HPDE6-E6E7 (cell line): ENCODE data around the gene GRIN3B.

Source experiments
- DNase-seq: peaks from one replicate; pipeline ENCODE4 v3.0.0; 2011; ENCODE audit warnings: missing footprints; ENCODE audit errors: extremely low spot score

Gene GRIN3B

DNA sequence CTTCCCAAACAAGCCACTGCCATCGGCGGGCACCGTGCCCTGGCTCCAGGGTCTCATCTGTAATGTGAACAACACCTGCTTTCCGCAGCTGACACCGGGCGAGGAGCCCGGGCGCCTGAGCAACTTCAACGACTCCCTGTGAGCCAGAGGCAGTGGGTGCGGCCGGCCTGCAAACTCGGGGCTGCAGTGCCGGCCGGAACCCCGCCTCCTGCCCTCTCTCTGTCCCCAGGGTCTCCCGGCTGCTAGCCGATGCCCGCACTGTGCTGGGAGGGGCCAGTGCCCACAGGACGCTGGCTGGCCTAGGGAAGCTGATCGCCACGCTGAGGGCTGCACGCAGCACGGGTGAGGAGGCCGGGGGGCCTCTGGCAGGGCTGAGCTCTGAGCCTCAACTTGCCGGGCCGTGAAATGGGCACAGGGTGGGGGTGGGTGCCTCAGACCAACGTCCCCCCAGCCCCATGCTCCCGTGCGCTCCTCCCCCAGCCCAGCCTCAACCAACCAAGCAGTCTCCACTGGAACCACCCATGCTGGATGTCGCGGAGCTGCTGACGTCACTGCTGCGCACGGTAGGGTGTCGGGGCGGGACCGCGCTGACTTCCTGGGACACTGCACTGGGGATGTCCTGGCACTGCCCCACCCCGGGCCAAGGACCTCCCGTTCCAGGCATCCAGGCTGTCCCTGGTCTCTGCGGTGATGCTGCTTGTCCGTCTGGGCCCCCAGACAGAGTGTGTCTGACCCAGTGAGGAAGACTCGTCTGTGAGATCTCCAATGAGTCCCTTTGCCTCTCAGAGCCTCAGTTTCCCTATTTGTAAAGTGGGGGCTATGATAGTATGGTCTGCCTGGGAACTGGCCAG is 41.8 kb downstream of the GRIN3B start:
- DNase-seq, result no peak

DNA sequence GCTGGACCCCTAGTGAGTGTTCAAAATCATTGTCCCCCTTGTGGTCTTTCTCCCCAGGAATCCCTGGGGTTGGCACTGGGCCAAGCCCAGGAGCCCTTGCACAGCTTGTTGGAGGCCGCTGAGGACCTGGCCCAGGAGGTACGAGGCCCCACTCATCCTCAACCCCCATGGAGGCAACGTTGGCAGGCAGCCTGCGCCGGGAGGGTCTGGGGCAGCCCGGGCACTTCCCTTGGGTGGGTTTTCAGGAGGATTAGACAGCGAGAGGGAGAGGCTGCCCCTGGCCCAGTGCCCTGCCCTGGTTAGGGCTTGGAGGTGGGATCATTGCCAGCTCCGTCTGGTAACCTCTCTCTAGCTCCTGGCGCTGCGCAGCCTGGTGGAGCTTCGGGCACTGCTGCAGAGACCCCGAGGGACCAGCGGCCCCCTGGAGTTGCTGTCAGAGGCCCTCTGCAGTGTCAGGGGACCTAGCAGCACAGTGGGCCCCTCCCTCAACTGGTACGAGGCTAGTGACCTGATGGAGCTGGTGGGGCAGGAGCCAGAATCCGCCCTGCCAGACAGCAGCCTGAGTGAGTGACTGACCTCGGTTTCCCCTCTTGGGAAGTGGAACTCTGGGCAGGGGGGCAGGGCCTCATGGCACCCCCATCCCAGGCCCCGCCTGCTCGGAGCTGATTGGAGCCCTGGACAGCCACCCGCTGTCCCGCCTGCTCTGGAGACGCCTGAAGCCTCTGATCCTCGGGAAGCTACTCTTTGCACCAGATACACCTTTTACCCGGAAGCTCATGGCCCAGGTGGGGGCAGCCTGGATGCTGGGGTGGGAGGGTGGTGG is 42.7 kb downstream of the GRIN3B start:
- no peak for DNase-seq

DNA sequence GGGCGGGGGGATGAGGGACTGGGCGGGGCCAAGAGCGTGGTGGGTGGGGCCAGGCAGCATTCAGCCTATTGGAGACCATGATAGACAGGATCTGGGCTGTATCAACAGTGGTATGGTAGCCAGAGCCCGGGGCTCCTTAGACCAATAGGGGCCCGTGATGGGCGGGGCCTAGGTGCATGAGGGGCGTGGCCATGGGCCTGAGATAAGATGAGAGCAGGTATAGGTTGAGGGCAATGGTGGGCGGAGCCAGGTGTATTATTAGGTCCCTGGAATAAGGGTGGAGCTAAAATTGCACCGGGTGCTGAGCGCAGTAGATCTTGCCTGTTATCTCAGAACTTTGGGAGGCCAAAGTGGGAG is 45.0 kb downstream of the GRIN3B start:
- DNase-seq, result no peak

DNA sequence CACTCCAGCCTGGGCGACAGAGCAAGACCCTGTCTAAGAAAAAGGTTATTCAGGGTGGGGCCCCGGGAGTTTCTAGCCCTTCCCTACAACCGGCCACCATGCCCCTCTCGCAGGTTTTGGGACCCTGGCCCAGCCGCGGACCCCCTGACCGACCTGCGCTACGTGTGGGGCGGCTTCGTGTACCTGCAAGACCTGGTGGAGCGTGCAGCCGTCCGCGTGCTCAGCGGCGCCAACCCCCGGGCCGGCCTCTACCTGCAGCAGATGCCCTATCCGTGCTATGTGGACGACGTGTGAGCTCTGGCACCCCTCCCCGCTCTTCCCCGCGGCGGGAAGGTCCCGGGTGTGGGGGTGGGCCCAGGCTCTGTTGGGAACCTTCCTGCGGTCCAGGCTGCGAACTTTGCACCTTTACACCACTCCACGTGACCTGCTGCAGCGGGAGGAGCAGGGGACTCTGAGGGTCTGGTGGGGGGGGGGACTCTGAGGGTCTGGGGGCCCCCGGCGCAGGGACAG is 46.0 kb downstream of the GRIN3B start:
- DNase-seq, result no peak

DNA sequence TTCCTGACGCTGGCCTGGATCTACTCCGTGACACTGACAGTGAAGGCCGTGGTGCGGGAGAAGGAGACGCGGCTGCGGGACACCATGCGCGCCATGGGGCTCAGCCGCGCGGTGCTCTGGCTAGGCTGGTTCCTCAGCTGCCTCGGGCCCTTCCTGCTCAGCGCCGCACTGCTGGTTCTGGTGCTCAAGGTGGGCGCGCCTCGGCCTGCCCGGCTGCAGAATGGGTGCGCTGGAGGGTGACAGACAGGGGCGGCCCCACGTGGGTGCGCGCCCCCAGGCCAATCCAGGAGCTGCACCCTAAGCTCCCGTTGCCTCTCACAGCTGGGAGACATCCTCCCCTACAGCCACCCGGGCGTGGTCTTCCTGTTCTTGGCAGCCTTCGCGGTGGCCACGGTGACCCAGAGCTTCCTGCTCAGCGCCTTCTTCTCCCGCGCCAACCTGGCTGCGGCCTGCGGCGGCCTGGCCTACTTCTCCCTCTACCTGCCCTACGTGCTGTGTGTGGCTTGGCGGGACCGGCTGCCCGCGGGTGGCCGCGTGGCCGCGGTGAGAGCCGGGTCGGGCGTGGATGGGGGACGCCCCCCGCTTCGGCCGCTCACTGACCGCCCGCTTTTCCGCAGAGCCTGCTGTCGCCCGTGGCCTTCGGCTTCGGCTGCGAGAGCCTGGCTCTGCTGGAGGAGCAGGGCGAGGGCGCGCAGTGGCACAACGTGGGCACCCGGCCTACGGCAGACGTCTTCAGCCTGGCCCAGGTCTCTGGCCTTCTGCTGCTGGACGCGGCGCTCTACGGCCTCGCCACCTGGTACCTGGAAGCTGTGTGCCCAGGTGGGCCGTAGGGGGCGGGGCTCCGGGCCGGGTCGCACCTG is 46.8 kb downstream of the GRIN3B start:
- no peak for DNase-seq

DNA sequence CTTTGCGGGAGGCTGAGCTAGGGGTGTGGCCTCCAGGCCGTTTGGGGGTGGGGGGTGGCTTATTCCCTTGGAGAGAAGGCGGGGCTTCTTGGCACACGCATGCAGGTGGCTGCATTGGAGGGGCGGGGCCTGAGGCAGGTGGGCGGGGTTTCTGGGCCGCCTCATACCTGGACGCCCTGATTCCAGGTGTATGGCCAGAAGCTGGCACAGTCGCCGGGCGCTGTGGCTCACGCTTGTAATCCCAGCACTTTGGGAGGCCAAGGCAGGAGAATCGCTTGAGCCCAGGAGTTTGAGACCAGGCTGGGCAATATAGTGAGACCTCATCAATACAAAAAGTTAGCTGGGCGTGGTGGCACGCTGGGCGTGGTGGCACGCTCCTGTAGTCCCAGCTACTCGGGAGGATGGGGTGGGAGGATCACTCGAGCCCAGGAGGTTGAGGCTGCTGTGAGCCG is 47.5 kb downstream of the GRIN3B start:
- no peak for DNase-seq

DNA sequence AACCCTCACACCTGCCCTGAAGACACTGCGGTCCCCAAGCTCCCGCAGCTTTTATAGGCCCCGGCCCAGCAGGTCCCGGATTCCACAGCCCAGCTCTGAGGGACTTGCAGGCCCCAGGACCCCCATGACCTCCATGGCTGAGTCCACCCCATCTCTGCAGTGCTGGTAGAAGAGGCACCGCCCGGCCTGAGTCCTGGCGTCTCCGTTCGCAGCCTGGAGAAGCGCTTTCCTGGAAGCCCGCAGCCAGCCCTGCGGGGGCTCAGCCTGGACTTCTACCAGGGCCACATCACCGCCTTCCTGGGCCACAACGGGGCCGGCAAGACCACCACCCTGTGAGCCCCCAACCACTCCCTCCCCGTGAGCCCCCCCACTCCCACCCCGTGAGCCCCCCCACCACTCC is 48.9 kb downstream of the GRIN3B start:
- DNase-seq, result no peak

DNA sequence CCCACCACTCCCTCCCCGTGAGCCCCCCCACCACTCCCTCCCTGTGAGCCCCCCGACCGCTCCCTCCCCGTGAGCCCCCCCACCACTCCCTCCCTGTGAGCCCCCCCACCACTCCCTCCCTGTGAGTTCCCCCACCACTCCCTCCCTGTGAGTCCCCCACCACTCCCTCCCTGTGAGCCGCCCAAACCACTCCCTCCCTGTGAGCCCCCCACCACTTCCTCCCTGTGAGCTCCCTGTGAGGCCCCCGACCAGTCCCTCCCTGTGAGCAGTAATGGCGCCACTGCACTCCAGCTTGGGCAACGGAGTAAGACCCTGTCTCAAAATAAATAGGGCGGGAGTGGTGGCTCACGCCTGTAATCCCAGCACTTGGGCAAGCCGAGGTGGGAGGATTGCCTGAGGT is 49.6 kb downstream of the GRIN3B start:
- DNase-seq, result no peak

DNA sequence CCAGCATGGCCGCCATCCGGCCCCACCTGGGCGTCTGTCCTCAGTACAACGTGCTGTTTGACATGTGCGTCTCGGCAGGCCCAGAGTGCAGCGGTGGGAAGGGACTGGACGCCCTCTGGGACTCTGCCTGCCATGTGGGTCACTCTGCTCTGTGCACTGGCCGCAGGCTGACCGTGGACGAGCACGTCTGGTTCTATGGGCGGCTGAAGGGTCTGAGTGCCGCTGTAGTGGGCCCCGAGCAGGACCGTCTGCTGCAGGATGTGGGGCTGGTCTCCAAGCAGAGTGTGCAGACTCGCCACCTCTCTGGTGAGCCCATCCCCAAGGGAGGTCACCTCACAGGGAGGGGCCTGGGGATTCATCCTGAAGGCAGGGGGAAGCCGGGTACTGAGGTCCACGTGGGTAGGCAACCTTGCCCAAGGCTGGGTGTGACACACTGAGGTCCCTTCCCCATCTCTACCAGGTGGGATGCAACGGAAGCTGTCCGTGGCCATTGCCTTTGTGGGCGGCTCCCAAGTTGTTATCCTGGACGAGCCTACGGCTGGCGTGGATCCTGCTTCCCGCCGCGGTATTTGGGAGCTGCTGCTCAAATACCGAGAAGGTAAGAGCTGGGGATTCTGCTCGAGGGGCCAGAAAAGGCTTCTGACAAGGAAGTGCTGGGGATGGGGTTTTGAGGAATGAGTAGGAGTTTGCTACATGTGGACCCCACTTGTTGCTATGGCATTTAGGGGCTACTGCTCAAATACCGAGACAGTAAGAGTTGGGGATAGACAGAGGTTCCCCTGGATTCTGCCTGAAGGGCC is 51.0 kb downstream of the GRIN3B start:
- no peak for DNase-seq

DNA sequence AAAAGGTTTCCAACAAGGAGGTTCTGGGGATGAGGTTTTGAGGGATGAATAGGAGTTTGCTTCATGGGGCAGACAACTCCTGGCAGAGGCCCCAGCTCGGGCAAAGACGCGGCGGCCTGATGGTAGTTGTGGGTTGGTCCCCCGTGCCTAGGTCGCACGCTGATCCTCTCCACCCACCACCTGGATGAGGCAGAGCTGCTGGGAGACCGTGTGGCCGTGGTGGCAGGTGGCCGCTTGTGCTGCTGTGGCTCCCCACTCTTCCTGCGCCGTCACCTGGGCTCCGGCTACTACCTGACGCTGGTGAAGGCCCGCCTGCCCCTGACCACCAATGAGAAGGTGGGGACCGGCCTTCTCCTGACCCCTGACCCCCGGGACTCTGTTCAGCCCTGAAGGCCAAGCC is 51.6 kb downstream of the GRIN3B start:
- no peak for DNase-seq

DNA sequence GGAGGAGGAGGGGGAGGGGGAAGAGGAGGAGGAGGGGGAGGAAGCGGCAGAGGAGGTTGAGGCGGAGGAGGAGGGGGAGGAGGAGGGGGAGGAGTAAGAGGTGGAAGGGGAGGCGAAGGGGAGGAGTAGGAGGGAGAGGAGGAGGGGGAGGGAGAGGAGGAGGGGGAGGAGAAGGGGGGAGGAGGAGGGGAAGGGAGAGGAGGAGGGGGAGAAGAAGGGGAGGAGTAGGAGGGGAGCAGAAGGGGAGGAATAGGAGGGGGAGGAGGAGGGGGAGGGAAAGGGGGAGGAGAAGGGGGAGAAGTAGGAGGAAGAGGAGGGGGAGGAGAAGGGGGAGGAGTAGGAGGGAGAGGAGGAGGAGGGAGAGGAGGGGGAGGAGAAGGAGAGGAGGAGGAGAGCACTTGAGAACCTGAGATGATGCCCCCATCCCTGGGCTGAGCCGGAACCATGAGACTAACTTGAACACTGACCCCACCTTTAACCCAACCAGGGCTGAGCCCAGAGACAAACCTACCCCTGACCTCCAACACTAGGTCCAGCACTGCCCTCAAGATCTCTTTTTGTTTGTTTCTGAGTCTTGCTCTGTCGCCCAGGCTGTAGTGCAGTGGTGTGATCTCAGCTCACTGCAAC is 52.2 kb downstream of the GRIN3B start:
- no peak for DNase-seq

DNA sequence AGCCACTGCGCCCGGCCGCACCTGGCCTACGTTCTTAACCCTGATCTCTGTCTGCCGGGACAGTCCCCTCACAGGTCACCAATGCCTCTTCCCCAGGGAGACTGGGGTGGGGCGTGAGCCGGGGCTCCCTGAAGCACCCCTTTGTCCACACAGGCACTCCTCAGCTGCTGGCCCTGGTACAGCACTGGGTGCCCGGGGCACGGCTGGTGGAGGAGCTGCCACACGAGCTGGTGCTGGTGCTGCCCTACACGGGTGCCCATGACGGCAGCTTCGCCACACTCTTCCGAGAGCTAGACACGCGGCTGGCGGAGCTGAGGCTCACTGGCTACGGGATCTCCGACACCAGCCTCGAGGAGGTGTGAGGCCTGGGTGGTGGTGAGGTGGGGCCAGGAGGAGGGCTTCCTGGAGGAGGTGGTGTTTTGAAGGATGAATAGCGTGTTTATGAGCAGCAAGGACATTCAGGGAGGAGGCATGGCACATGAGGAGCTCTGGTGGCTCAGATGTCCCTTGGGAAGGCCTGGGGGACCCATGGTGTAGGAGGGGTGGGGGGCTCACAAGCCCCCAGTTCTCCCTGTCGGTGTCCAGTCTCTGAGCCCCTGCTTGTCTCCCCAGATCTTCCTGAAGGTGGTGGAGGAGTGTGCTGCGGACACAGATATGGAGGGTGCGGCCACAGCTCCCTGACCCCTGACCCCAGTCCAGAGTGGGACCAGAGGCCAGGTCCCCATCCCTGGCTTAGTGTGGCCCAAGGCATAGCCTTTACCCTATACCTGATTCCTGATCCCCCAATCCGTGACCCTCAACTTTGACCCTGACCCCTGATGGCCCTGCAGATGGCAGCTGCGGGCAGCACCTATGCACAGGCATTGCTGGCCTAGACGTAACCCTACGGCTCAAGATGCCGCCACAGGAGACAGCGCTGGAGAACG is 53.2 kb downstream of the GRIN3B start:
- DNase-seq, result no peak

DNA sequence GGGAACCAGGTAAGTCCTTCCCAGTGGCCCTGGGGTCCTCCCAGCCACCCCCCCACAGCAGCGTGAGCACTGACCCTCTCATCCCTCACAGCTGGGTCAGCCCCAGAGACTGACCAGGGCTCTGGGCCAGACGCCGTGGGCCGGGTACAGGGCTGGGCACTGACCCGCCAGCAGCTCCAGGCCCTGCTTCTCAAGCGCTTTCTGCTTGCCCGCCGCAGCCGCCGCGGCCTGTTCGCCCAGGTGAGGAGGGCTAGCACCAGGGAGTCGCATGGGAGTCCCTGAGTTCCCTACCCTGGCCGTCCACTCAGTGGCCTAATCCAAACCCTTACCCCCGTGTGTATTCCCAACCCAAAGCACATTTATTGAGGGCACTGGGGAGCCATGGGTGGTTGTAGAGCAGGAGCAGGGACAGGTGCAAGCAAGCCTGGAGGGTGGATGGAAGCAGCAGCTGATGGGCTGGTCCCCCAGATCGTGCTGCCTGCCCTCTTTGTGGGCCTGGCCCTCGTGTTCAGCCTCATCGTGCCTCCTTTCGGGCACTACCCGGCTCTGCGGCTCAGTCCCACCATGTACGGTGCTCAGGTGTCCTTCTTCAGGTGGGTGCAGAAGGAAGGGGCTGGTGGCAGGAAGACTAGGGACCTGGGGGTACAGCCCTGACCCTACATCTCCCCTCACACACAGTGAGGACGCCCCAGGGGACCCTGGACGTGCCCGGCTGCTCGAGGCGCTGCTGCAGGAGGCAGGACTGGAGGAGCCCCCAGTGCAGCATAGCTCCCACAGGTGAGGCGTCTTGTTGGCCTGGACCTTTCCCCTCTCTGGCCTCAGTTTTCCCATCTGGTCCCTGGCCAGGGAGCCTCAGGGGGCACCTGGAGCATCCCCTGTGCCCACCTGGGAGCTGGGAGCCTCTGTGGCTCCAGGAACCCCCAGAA is 54.1 kb downstream of the GRIN3B start:
- DNase-seq, result no peak

DNA sequence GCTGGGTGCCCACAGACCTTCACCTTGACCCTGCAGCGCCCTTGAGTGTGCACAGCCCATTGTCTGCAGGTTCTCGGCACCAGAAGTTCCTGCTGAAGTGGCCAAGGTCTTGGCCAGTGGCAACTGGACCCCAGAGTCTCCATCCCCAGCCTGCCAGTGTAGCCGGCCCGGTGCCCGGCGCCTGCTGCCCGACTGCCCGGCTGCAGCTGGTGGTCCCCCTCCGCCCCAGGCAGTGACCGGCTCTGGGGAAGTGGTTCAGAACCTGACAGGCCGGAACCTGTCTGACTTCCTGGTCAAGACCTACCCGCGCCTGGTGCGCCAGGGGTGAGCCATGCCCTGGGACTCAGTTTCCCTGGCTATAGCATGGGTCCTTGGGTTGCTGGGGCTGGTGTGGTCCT is 54.8 kb downstream of the GRIN3B start:
- no peak for DNase-seq

DNA sequence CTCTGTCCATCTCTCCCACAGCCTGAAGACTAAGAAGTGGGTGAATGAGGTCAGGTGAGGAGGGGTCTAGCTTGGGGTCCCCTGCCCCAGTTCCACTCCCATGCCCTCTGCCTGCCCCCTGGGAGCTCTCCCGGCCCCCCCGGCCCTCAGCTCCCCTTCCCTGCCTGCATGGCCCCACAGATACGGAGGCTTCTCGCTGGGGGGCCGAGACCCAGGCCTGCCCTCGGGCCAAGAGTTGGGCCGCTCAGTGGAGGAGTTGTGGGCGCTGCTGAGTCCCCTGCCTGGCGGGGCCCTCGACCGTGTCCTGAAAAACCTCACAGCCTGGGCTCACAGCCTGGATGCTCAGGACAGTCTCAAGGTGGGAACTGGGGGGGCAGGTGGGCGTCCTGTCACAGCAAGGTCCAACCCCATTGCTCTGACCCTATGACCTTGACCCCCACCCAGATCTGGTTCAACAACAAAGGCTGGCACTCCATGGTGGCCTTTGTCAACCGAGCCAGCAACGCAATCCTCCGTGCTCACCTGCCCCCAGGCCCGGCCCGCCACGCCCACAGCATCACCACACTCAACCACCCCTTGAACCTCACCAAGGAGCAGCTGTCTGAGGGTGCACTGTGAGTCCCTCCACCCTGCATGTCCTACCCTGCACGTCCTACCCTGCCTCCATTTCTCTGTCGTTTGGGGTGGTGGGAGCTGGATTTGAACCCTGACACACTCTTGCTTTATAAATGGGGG is 55.8 kb downstream of the GRIN3B start:
- no peak for DNase-seq

DNA sequence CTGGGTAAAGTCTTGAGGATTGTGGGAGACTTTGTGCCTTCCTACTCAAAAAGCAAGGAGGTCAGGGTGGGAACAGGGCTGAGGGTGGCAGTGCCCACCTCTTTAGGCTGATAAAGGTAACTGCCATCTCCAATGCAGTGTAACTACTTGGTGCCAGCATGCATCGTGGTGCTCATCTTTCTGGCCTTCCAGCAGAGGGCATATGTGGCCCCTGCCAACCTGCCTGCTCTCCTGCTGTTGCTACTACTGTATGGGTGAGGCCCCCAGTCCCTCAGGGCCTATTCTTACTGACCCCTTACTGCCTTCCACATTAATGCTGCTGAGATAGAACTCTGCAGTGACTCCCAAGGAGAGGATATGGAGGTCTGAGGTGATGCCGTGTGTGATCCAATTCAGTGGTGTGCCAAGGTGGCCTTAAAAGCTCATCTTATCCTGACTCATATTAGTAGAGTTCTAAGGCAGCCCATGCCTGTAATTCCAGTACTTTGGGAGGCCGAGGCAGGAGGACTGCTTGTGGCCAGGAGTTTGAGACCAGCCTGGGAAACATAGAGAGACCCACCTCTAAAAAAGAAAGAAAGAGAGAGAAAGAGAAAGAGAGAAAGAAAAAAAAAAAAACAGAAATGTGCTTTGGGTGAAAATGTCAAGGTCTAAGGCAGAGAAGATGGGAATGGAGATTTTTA is 57.1 kb downstream of the GRIN3B start:
- no peak for DNase-seq

DNA sequence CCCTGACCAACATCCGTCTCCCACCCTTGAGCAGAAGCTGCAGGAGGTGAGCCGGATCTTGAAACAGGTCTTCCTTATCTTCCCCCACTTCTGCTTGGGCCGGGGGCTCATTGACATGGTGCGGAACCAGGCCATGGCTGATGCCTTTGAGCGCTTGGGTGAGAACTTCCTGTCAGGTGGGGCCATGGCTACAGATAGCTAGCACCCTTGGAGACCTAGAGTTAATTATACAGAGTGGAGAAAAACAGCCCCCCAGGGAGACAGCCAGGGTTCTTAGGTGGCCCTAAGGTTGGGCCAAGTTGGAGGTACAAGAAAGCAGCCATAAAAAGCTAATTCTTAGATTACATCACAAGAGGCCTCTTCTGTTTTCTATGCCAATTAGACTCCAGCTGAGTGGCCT is 57.9 kb downstream of the GRIN3B start:
- DNase-seq, result no peak
